GM18507 (cell line): ENCODE measurements around the gene FOXO3.

Experiments
- DNase-seq: peaks from one replicate; pipeline ENCODE4 v3.0.0; 2011; ENCODE audit warnings: low read depth; ENCODE audit not compliant: insufficient read length; ENCODE audit errors: extremely low spot score
- FAIRE-seq: peaks from 2 replicates; lab custom pipeline; 2011; peaks lifted over from hg19 to GRCh38; lab: Jason Lieb, UNC

Gene FOXO3

GRCh38 chr6:108694816-108695215 is 134.1 kb downstream of the FOXO3 start:
- no peak for DNase-seq
- no peak for FAIRE-seq

DNA sequence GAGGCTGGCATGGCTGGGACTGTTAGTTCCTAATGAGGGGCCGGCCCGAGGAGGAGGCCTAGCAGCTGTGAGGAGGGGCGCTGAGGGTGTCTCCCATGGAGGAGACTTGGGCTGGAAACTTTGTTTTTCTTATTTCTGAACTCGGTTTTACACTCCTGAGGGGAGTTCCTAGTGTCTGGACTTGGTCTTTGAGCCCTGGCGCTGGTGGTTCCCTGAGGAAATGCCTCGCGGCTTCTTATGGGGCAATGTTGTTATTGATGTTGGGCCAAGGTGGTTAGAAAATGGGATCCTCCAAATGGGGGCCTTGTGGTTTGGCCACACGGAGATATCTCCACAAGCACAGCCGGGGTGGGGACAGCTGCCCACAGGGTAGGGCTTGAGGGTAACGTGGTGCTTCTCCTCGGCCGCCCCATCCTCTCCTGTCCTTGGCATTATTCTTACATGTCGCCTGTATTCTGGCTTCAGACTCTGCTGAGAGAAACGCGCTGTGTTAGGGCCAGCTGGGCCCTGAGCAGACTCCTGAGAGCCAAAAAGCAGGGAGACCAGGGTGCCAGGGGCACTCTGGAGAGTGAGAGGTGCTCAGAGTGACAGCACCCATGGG is 136.9 kb downstream of the FOXO3 start:
- DNase-seq (no peak), FAIRE-seq (no peak)

DNA sequence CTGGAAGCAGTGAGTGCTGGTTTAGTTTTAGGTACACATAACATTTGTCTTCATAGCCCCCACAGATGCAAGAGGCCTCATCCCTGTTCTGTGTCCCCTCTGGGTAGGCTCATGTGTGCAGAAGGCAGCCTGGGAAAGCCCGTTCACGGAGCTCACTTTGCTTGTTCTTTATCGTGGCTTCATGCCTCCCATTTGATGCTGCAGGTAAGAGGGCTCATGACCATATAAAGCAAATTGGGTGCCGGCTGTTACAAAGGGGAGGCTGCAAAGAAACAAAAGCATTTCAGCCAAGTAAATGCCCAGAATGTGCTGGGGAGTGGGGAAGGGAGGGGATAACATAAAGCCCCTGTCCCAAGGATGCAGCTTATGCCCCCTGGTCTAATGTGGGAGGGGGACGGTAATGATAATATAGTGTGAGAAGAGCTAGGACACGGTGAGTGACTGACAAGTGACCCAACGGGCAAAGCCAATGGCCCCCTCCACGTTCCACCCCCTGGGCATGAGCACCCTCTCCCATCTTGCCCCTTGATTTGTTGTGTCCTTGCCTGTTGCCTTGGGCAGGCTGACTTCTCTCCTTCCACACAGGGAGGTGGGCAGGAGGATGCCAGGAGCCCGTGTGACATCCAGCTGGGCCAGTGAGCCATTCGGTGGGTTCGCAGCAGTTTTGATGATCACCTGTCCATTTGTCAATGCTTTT is 138.0 kb downstream of the FOXO3 start:
- no peak for DNase-seq
- FAIRE-seq, result no peak

- FAIRE-seq, result no peak
- no peak for DNase-seq
Observed at GRCh38 chr6:108699290-108700041, 138.7 kb downstream of the FOXO3 start.

- FAIRE-seq (no peak), DNase-seq (no peak)
Observed at GRCh38 chr6:108702106-108702851, 141.6 kb downstream of the FOXO3 start.

- no peak for FAIRE-seq
Observed at GRCh38 chr6:108706649-108707048, 145.9 kb downstream of the FOXO3 start.

DNA sequence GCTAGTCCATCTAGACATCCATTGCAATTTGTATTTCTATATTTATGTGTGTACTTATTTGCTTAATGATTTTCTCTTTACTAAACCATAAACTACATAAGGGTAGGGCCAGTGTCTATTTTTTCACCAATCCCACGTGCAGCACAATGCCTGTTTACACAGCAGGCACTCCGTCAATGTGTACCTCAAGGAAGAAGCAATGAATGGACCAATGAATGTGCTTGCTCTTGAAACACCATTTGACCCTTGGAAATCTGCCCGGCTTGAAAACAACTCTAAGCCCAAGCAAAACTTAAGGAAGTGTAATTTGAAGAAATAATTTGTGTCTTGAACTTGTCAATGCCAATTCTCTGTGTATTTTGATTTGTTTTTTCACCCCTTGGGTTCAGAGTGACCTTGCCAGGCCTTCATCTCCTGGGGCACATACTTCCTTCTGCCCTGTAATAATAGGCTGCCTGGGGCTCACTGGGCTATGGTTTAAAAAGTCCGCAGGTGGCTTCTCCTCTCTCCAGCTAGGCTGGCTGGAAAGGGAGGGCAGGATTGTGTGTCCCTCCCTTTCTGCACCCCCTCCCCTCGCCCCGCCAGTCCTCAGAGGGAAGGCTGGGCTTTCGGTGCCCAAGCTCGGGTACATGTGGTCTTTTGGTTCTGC is 146.7 kb downstream of the FOXO3 start:
- DNase-seq, result no peak
- no peak for FAIRE-seq

More at GRCh38 chr6:108706649-108707048, 145.9 kb downstream of the FOXO3 start:
- DNase-seq, result no peak

DNA sequence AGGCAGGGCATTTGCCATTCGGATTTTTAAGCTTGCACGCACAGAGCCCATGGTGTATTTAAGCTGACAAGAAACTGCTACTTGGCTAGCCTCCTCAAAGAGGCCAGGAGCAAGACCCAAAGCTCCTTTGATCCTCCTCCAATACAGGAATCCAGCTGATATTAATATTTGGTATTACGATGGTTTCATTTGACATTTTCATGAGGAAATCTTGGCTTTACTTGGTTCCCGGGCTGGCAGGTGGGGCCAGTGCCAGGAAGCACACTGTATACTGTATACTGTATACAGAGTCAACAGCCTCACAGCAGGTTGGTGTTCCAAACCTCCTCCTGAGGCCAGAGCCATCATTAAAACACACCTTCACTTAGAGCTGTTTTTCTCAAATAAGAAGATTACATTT is 149.3 kb downstream of the FOXO3 start:
- FAIRE-seq, result no peak
- no peak for DNase-seq

DNA sequence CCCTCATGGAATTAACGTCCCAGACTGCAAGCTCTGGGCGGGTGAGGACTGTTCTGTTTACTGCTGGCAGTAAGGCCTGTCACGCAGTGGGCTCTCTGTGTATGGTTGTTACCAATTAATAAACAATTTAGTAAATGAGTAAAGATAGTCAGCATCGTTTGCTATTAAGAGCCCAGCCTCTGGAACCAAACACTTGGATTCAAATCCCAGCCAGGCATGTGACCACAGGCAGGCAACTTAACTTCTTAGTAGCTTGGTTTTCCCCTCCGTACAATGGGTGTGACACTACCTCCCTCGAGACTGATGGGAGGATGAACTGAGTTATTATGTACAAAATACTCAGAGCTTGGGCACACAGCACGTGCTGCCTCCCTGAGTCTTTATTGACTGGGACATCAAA is 149.8 kb downstream of the FOXO3 start:
- no peak for DNase-seq
- FAIRE-seq, result no peak

DNA sequence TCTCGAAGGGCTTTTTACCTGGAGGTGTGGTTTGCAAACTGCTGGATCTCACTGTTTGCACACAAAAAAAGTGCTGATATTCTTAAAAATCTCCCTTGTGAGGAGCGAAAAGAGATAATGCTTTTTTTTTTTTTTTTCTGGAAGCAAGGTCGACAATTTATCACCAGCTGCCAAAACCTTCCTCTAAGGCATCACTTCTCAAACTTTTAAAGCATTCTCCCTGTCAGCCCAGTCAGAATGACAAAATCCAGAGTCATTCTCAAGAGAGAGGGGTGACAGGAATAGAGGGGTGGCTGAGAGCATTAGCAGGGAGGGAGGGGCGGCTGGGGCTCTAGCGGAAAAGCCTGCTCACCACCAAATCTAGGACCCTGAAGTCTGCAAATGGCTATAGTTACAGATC is 150.4 kb downstream of the FOXO3 start:
- FAIRE-seq, result no peak

GRCh38 chr6:108711826-108712225 is 151.1 kb downstream of the FOXO3 start:
- DNase-seq (no peak), FAIRE-seq (no peak)

More for the DNA sequence above, 150.4 kb downstream of the FOXO3 start:
- no peak for DNase-seq

- DNase-seq (no peak), FAIRE-seq (no peak)
Observed at GRCh38 chr6:108712946-108713345, 152.2 kb downstream of the FOXO3 start.

- DNase-seq (no peak), FAIRE-seq (no peak)
Observed at GRCh38 chr6:108714101-108714765, 153.5 kb downstream of the FOXO3 start.

GRCh38 chr6:108714766-108715414 is 154.2 kb downstream of the FOXO3 start:
- DNase-seq (no peak), FAIRE-seq (no peak)

DNA sequence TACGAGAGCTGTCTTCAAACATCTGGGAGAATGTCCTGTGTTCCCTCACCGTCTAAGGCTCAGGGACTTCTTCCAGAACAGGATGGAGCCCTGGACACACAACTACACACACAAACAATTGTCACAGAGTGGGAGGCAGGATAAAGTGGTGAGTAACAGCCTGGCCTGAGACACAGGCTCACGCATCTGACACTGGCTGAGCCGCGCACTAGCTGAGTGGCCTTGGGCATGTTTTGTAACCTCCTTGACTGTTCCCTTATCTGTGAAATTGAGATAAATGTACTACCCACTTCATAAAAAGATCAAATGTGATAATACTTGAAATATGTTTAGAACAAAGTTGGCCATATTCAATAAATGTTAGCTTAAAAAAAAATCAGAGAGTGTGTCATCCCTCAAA is 155.1 kb downstream of the FOXO3 start:
- FAIRE-seq (no peak), DNase-seq (no peak)

DNA sequence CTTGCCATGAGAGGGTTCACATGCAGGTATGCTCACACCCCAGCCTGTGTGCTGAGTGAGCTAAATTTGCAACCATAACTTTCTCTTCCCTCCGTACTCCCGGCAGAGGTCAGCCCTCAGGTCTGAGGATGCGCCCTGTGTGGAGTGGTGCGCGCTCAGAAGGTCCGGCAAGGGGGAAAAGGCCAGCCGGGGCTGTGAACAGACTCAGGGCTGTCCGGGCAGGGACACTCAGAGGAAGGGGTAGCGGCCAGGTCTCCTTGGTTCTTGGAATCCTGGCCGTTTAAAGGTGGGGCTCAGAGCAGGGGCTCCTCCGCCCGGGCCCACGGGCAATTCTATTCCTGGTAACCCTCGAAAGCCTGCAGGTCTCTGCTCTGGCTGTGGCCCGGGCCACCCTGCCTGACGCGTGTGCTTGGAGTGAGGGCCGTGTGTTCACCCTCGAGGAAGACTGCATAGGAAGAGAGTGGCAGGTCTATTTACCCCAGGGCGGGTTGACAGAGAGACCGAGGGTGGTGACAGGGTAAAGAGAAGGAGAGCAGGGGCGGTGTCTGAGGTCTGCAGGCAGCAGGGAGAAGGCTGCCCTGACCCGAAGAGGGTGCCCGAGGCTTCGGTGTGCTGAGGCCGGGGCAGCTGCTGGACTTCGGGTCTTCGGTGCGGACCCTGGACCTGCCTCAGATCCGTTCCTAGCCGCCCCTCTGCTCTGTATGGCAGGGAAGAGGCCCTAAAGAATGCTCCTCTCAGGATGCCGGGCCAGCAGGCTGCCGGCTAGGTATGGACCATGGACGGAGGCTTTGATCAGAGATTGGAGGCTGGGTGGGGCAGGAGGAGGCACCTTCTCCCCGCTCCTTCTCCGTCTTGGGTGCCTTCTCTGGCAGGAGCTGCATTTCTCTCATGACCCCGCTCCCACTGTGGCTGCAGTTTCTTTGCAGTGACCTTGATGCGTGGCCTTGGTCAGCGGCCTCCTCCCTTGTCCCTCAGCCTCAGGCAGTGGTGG is 156.4 kb downstream of the FOXO3 start:
- DNase-seq (no peak), FAIRE-seq (no peak)

DNA sequence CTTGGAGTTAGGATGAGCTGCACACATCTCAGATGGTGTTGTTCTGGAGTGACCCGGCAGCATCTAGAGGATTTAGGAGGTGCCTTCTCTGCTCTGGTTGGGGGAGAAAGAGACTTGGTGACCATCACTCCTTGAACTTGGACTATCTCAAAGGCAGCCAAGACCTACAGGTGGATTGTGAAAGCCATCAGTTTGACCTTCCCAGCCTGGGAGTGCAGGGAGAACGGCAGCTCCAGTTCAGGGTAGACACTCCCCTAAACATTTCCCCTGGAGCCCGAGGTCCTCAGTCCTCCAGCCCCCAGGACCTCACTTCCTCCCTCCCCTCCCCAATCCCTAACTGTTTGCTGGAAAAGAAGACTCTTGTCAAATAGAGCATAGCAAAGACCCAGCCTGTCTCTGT is 158.8 kb downstream of the FOXO3 start:
- DNase-seq (no peak), FAIRE-seq (no peak)
